Glutamatergic neuron (in vitro differentiated cells): ENCODE measurements around the gene GOLIM4. TPM values are rescaled to one million over a fixed set of nuclear protein-coding genes. Genes with fewer than 3 reads are reported as not detected.

ENCODE experiments used
- DNase-seq: peaks from one replicate; pipeline ENCODE4 v3.0.0; 2022
- H3K27ac Mint-ChIP-seq: one replicate; pipeline ENCODE4 v1.8.0; 2020; ENCODE audit warnings: mild to moderate bottlenecking, mixed read lengths, inconsistent platforms; ENCODE audit not compliant: unreplicated experiment
- H3K27me3 Mint-ChIP-seq: one replicate; pipeline ENCODE4 v1.8.0; 2020; ENCODE audit warnings: mild to moderate bottlenecking, moderate library complexity, mixed read lengths, inconsistent platforms; ENCODE audit not compliant: unreplicated experiment
- H3K36me3 Mint-ChIP-seq: one replicate; pipeline ENCODE4 v1.8.0; 2020; ENCODE audit warnings: mild to moderate bottlenecking, mixed read lengths, inconsistent platforms; ENCODE audit not compliant: unreplicated experiment
- H3K4me1 Mint-ChIP-seq: one replicate; pipeline ENCODE4 v1.8.0; 2020; ENCODE audit warnings: mild to moderate bottlenecking, low read depth, mixed read lengths, inconsistent platforms; ENCODE audit not compliant: unreplicated experiment
- H3K4me3 Mint-ChIP-seq: one replicate; pipeline ENCODE4 v1.8.0; 2020; ENCODE audit warnings: mild to moderate bottlenecking, mixed read lengths, inconsistent platforms; ENCODE audit not compliant: unreplicated experiment
- H3K9me3 Mint-ChIP-seq: one replicate; pipeline ENCODE4 v1.8.0; 2020; ENCODE audit warnings: mild to moderate bottlenecking, moderate library complexity, mixed read lengths, inconsistent platforms; ENCODE audit not compliant: unreplicated experiment
- total RNA-seq: library from RNA; stranded (reverse); fragmentation: NEBNext Ultra II Directional; extraction: Animal tissue kit (Norgen Biotek cat#: 25700); gene quantifications from one replicate; pipeline ENCODE4 v1.2.1, GENCODE V29; 2021; ENCODE audit not compliant: unreplicated experiment
- TF ChIP-seq, protein P1 (sequence below): fragments of 200-600 bp; sonication (generic); IDR thresholded peaks from one replicate; pipeline ENCODE4 v1.5.0; 2021; ENCODE audit not compliant: partially characterized antibody, unreplicated experiment

GOLIM4 gene
- total RNA-seq, 1 donor from 2014 or later, result 31.7 TPM

DNA sequence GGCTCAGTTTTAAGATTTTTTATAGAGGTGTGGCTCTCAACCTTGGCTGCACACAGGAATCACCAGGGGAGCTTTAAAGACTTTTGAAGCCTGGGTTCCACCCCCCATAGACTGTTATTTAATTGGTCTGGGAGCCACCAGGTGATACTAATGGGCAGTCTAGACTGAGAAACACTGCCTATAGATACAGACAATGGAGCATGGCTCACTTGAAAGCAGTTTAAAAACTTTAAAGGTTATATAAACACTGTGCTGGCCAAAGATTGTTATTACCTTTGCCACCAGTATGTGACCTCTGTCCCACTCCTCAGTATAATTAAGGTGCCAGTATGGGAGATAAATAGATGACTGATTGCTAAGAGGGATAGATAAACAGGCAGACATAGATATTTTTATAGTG is 3.8 kb downstream of the GOLIM4 start:
- TF ChIP-seq, protein P1, sequence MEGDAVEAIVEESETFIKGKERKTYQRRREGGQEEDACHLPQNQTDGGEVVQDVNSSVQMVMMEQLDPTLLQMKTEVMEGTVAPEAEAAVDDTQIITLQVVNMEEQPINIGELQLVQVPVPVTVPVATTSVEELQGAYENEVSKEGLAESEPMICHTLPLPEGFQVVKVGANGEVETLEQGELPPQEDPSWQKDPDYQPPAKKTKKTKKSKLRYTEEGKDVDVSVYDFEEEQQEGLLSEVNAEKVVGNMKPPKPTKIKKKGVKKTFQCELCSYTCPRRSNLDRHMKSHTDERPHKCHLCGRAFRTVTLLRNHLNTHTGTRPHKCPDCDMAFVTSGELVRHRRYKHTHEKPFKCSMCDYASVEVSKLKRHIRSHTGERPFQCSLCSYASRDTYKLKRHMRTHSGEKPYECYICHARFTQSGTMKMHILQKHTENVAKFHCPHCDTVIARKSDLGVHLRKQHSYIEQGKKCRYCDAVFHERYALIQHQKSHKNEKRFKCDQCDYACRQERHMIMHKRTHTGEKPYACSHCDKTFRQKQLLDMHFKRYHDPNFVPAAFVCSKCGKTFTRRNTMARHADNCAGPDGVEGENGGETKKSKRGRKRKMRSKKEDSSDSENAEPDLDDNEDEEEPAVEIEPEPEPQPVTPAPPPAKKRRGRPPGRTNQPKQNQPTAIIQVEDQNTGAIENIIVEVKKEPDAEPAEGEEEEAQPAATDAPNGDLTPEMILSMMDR, result no peak
- Mint-ChIP-seq H3K9me3 (peaks cover 12% of the 10 kb centered on the region), H3K27ac (no peak overlapping the region), H3K4me1 (peaks cover 28% of the 10 kb centered on the region), H3K27me3 (peaks cover 6% of the 10 kb centered on the region), H3K4me3 (peak overlapping the region; percentile 96), H3K36me3 (no peaks in the 10 kb centered on the region)
- DNase-seq, result no peak

DNA sequence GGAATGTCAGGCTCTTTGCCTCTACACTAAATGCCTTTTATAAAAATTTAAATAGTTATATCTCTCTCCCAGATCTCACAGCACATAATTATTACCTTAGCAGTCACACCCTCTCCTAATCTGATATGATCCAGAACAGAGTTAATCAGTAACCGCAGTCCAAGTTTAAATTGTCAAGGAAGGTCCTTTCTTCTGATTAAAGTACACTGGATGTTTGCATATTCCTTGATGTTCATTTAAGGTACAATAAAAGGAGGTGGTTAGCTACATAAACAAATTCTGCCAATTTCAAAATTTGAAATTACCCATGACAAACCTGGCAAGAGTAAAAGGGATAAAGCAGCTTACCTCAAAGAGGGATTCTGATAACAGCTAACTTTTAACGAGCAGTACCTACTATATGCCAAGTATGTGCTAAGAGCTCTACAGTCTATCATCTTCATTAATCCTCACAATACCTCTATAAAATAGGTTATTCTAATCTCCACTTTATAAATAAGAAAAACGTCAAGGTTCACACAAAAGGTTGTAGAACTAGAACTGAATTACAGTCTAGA is 4.3 kb downstream of the GOLIM4 start:
- H3K27ac Mint-ChIP-seq, result no peak overlapping the region
- H3K4me1 Mint-ChIP-seq, result peaks cover 28% of the 10 kb centered on the region
- peaks cover 5% of the 10 kb centered on the region for H3K27me3 Mint-ChIP-seq
- H3K4me3 Mint-ChIP-seq, result no peak overlapping the region
- TF ChIP-seq, protein P1, result no peak
- no peaks in the 10 kb centered on the region for H3K36me3 Mint-ChIP-seq
- DNase-seq, result no peak
- H3K9me3 Mint-ChIP-seq, result peaks cover 9% of the 10 kb centered on the region

DNA sequence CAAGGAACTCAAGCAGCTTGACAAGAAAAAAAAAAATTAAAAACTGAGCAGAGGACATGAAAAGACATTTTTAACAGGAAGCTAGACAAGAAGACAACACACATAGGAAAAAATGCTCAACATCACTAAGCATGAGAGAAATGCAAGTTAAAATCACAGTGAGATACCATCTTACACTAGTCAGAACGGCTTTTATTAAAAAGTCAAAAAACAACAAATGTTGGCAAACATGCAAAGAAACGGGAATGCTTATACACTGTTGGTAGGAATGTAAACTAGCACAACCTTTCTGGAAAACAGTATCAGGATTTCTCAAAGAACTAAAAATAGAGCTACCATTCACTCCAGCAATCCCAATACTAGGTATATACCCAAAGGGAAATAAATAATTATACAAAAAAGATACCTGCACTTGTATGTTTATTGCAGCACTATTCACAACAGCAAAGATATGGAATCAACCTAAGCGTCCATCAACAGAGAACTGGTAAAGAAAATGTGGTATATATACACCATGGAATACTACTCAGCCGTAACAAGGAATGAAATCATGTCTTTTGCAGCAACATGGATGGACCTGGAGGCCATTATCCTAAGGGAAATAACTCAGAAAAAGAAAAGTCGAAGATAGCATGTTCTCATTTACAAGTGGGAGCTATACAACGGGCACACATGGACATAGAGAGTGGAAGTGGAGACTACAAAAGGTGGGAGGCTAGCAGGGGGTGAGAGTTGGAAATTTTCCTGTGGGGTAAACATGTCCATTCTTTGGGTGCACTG is 5.2 kb downstream of the GOLIM4 start:
- H3K36me3 Mint-ChIP-seq, result no peaks in the 10 kb centered on the region
- H3K9me3 Mint-ChIP-seq, result peaks cover 6% of the 10 kb centered on the region
- peaks cover 28% of the 10 kb centered on the region for H3K4me1 Mint-ChIP-seq
- no peak overlapping the region for H3K27ac Mint-ChIP-seq
- TF ChIP-seq, protein P1, result no peak
- DNase-seq, result no peak
- no peak overlapping the region for H3K4me3 Mint-ChIP-seq
- H3K27me3 Mint-ChIP-seq, result peaks cover 2% of the 10 kb centered on the region

DNA sequence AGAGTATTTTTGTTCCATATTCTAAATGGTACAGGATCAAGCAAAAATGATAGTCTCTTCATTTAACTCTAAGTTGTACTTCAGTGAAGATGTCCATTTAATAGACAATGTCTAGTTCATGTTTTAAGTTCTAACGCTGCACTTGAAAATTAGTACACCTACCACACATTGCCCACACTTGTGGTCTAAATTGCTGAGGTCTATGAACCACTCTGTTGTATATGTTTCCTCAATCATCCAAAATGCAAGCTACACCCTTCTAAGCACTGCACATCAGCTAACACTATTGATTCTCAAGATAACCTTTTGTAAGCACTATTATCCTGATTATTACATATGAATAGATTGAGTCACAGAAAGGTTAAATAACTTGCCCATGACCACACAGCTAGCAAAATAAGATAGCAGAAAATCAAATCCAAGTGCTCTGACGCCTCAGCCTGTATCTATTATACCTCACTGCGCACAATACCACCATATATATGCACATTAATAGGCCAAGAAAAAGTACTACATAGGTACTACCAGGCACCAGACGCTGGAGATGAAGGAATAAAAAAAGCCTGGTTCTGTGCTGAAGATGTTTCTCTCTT is 6.4 kb downstream of the GOLIM4 start:
- DNase-seq, result no peak
- peaks cover 3% of the 10 kb centered on the region for H3K9me3 Mint-ChIP-seq
- no peak overlapping the region for H3K4me3 Mint-ChIP-seq
- H3K36me3 Mint-ChIP-seq, result no peaks in the 10 kb centered on the region
- H3K4me1 Mint-ChIP-seq, result peaks cover 32% of the 10 kb centered on the region
- peak overlapping the region; percentile 17 for H3K27ac Mint-ChIP-seq
- TF ChIP-seq, protein P1, result no peak
- no peaks in the 10 kb centered on the region for H3K27me3 Mint-ChIP-seq

DNA sequence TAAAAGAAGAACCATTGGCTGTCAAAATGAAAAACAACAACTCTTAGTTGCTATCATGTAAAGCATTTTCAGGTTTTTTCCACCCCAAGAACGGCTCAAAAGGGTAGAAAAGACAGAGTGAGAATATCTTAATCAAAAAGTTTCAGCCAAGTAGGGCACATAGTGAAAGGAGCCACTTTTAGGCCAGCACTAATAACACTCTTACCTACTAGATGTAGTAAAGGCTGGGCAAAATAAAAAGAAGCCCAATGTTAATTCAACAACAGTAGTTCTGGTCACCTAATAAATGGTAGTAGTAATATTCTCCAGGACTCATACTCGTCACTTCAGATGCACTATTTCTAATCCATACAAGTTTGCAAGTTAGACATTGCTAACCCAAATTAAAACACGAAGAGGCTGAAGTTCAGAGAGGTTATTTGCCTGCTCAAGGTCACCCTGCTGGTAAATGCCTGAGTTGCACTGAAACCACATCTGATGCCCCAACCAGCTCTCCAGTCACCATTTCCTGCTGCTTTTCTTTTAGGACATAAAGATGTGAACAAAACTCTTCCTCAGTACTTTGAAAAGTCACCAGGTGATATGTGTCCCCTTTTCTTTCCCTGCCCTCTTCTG is 7.5 kb downstream of the GOLIM4 start:
- Mint-ChIP-seq H3K36me3 (no peaks in the 10 kb centered on the region), H3K27ac (no peak overlapping the region), H3K27me3 (no peaks in the 10 kb centered on the region), H3K4me3 (no peak overlapping the region), H3K4me1 (peaks cover 25% of the 10 kb centered on the region), H3K9me3 (peaks cover 2% of the 10 kb centered on the region)
- TF ChIP-seq, protein P1, result peak; percentile 50
- DNase-seq, result peak; percentile 26
